Mesodermal cell (in vitro differentiated cells): Measurements from ENCODE around the gene CLCN2.

ENCODE experiments used
- H3K27ac ChIP-seq: 2 replicates; pipeline ENCODE4 v1.7.0; 2013; ENCODE audit warnings: mild to moderate bottlenecking, low read depth, low read length, moderate library complexity; ENCODE audit not compliant: severe bottlenecking
- H3K36me3 ChIP-seq: 2 replicates; pipeline ENCODE4 v1.7.1; 2013; ENCODE audit warnings: mild to moderate bottlenecking, low read length, moderate library complexity; ENCODE audit not compliant: control insufficient read depth, insufficient read depth
- H3K4me1 ChIP-seq: one replicate; pipeline ENCODE4 v1.7.1; 2013; ENCODE audit warnings: mild to moderate bottlenecking, low read length; ENCODE audit not compliant: insufficient read depth, control insufficient read depth, poor library complexity, severe bottlenecking
- H3K4me3 ChIP-seq: 2 replicates; pipeline ENCODE4 v1.7.0; 2013; ENCODE audit warnings: low read length, control low read depth, mild to moderate bottlenecking; ENCODE audit not compliant: insufficient read depth, poor library complexity, severe bottlenecking; ENCODE audit errors: extremely low read depth
- H3K9me3 ChIP-seq: 2 replicates; pipeline ENCODE4 v1.7.1; 2013; ENCODE audit warnings: mild to moderate bottlenecking, low read length, moderate library complexity; ENCODE audit not compliant: control insufficient read depth
- WGBS, 2 experiments: methylation state at CpG; one replicate each; pipeline ENCODE4 v1.1.5; 2013; ENCODE audit warnings: missing lambda C conversion rate in 2 of 2; ENCODE audit not compliant: insufficient coverage in 2 of 2; 5-methylcytosine and 5-hydroxymethylcytosine counted together

The CLCN2 gene

DNA sequence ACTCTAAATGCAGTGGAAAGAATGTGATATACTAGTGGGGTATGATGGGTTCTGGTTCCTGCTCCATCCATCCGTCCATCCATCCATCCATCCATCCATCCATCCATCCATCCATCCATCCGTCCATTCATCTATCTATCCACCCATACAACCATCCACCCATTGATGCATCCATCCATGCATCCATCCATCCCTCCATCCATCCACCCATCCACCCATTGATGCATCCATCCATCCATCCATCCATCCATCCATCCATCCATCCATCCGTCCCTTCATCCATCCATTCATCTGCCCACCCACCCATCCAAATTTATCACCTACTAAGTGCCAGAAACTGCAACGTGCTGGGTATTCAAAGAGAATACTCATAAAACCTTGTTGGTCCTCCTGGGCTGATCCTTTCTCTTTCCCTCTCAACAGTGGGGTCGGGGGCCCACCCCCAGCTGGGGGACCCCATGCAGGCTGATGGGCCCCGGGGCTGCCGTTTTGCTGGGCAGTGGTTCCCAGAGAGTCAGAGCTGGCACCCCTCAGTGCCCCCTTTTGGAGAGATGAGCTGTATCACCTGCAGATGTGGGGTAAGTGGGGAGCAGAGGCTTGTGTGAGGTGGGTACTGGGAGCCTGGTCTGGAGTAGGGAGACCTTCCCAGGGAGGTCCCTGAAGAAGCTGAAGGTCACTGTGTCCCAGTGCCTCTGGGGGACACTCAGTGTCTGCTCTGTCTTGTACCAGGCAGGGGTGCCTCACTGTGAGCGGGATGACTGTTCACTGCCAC is 26.9 kb upstream of the CLCN2 start:
- Histone ChIP-seq H3K4me3 (no peak overlapping the region), H3K27ac (no peak overlapping the region), H3K36me3 (no peaks in the 10 kb centered on the region), H3K4me1 (no peaks in the 10 kb centered on the region), H3K9me3 (no peaks in the 10 kb centered on the region)
- WGBS, 2 experiments = 86% methylated on average over 7 of the region's 8 CpGs

DNA sequence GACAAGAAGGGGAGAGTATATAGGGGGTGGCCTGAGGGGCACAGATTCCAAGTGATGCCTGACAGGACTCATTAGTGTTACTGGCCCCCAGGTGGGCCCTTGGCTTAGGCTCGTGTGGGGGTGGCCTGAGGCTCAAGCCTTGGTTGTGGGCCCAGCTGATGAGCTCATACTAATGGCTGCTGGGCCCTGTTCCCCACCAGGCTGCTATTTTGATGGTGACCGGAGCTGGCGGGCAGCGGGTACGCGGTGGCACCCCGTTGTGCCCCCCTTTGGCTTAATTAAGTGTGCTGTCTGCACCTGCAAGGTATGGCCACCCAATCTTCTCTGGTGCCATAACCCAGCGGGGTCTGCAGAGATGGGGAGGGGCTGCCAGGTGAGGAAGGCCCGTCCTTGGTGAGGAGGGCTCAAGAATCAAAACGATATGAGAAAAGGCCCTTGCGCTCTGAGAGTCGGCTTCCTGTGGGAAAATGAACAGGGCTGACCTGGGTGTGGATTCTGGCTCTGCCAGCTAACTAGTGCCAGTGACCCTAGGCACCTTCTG is 25.8 kb upstream of the CLCN2 start:
- WGBS, 2 experiments = 90 to 92% methylated on average over 6 to 12 of the region's 12 CpGs
- Histone ChIP-seq H3K27ac (no peak overlapping the region), H3K4me3 (no peak overlapping the region), H3K36me3 (no peaks in the 10 kb centered on the region), H3K4me1 (no peaks in the 10 kb centered on the region), H3K9me3 (no peaks in the 10 kb centered on the region)

DNA sequence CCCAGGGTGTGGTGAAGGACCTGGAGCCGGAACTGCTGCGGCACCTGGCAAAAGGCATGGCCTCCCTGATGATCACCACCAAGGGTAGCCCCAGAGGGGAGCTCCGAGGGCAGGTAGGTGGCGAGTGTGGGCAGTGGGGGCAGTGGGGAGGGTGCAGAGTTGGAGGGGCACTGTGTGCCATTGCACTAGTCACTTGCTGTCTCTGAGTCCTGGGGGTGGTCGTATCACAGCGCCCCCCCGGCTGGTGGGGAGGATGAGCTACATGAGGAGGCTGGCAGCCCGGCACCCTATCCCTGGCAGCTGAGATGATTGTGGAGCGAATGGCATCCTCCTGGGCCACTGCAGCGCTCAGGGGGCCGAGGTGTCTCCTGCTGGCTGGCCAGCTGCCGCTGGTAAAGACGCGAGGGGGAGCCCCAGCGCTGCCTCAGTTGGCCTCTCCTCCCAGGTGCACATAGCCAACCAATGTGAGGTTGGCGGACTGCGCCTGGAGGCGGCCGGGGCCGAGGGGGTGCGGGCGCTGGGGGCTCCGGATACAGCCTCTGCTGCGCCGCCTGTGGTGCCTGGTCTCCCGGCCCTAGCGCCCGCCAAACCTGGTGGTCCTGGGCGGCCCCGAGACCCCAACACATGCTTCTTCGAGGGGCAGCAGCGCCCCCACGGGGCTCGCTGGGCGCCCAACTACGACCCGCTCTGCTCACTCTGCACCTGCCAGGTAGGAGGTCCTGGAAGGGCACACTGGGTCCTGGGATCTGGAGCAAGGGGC is 24.8 kb upstream of the CLCN2 start:
- 93 to 94% methylated on average over 31 to 37 of the region's 37 CpGs for WGBS, 2 experiments
- Histone ChIP-seq H3K9me3 (no peaks in the 10 kb centered on the region), H3K4me3 (no peak overlapping the region), H3K36me3 (no peaks in the 10 kb centered on the region), H3K4me1 (peaks cover 1% of the 10 kb centered on the region), H3K27ac (no peak overlapping the region)

GRCh38 chr3:184384856-184385422 is 23.5 kb upstream of the CLCN2 start:
- no peak overlapping the region for H3K27ac ChIP-seq
- peaks cover 4% of the 10 kb centered on the region for H3K4me1 ChIP-seq
- H3K4me3 ChIP-seq = no peak overlapping the region
- no peaks in the 10 kb centered on the region for H3K9me3 ChIP-seq
- no peaks in the 10 kb centered on the region for H3K36me3 ChIP-seq
- 91 to 97% methylated on average over 7 to 8 of the region's 8 CpGs for WGBS, 2 experiments

DNA sequence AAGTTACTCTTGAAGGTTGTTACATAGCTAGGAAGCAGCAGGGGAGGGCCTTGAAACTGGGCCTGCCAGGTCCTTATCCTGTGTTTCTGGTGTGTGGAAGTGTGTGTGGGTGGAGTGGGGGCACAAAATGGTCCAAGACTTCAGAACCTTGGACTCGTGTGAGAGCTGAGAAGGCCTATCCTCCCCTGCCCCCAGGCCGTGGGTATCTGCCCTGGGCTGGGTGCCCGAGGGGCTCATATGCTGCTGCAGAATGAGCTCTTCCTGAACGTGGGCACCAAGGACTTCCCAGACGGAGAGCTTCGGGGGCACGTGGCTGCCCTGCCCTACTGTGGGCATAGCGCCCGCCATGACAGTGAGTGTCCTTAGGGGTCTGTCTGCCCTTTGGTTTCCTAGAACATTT is 22.9 kb upstream of the CLCN2 start:
- peaks cover 4% of the 10 kb centered on the region for H3K4me1 ChIP-seq
- WGBS, 2 experiments = 94 to 97% methylated on average over 9 of the region's 9 CpGs
- H3K4me3 ChIP-seq = no peak overlapping the region
- no peaks in the 10 kb centered on the region for H3K36me3 ChIP-seq
- no peaks in the 10 kb centered on the region for H3K9me3 ChIP-seq
- no peak overlapping the region for H3K27ac ChIP-seq

- 81 to 93% methylated on average over 3 to 11 of the region's 15 CpGs for WGBS, 2 experiments
- no peaks in the 10 kb centered on the region for H3K36me3 ChIP-seq
- peaks cover 14% of the 10 kb centered on the region for H3K4me1 ChIP-seq
- no peak overlapping the region for H3K4me3 ChIP-seq
- H3K9me3 ChIP-seq = no peaks in the 10 kb centered on the region
- no peak overlapping the region for H3K27ac ChIP-seq
These were observed 21.8 kb upstream of the CLCN2 start for GRCh38 chr3:184383033-184383740.

- peaks cover 18% of the 10 kb centered on the region for H3K4me1 ChIP-seq
- no peaks in the 10 kb centered on the region for H3K36me3 ChIP-seq
- H3K9me3 ChIP-seq = no peaks in the 10 kb centered on the region
- H3K4me3 ChIP-seq = no peak overlapping the region
- 91 to 93% methylated on average over 10 to 12 of the region's 16 CpGs for WGBS, 2 experiments
- no peak overlapping the region for H3K27ac ChIP-seq
These were observed 21.1 kb upstream of the CLCN2 start for GRCh38 chr3:184382326-184383032.

DNA sequence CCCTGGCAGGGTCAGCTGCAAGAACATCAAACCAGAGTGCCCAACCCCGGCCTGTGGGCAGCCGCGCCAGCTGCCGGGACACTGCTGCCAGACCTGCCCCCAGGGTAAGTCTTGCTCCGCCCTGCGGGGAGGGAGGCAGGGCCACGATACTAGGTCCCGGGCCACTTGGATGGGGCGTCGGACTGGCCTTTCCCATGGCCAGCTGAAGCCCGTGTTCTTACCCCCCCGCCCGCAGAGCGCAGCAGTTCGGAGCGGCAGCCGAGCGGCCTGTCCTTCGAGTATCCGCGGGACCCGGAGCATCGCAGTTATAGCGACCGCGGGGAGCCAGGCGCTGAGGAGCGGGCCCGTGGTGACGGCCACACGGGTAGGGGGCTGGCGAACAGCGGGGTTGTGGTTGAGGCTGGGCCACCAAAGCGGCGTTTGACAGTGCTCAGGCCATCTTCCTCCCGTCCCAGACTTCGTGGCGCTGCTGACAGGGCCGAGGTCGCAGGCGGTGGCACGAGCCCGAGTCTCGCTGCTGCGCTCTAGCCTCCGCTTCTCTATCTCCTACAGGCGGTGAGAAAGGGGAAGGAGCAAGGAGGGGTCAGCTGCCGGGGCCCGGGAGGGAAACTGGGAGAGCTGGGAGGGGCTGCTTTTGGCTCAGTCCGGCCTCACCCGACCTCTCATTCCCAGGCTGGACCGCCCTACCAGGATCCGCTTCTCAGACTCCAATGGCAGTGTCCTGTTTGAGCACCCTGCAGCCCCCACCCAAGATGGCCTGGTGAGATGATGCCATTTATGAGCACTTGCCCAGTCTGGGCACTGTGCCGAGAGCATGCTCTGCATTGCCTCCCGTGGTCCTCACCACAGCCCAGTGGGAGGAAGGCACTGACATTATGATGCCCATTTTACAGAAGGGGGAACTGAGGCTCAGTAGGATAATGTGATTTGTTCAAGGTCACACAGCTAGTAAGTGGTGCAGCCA is 20.1 kb upstream of the CLCN2 start:
- 8 to 11% methylated on average over 37 to 43 of the region's 55 CpGs for WGBS, 2 experiments
- peak overlapping the region; percentile 38 for H3K4me3 ChIP-seq
- no peaks in the 10 kb centered on the region for H3K9me3 ChIP-seq
- no peaks in the 10 kb centered on the region for H3K36me3 ChIP-seq
- no peak overlapping the region for H3K27ac ChIP-seq
- peaks cover 18% of the 10 kb centered on the region for H3K4me1 ChIP-seq

GRCh38 chr3:184380627-184381260 is 19.3 kb upstream of the CLCN2 start:
- no peaks in the 10 kb centered on the region for H3K36me3 ChIP-seq
- WGBS, 2 experiments = 2 to 3% methylated on average over 31 to 34 of the region's 42 CpGs

More at GRCh38 chr3:184380627-184381260, 19.3 kb upstream of the CLCN2 start:
- Histone ChIP-seq H3K4me3 (peak overlapping the region; percentile 38), H3K27ac (no peak overlapping the region), H3K4me1 (peaks cover 22% of the 10 kb centered on the region), H3K9me3 (no peaks in the 10 kb centered on the region)
